H9 (cell line): ENCODE measurements around the gene GBP2. TPM values are rescaled to one million over a fixed set of nuclear protein-coding genes. Genes with fewer than 3 reads are reported as not detected.

Source experiments
- DNase-seq: peaks from one replicate; pipeline ENCODE4 v3.0.0-alpha.2; 2017
- H2AFZ ChIP-seq: one replicate; pipeline ENCODE4 v1.6.1; 2013; ENCODE audit warnings: mild to moderate bottlenecking, low read length, control low read depth, moderate library complexity
- H2AK5ac ChIP-seq: 2 replicates; pipeline ENCODE4 v1.6.1; 2013; ENCODE audit warnings: low read length, control low read depth, mixed read lengths; ENCODE audit not compliant: insufficient read length
- H2BK120ac ChIP-seq: one replicate; pipeline ENCODE4 v1.6.1; 2013; ENCODE audit warnings: low read depth, mild to moderate bottlenecking, low read length, control low read depth, inconsistent platforms; ENCODE audit not compliant: poor library complexity, severe bottlenecking
- H2BK12ac ChIP-seq: 2 replicates; pipeline ENCODE4 v1.6.1; 2013; ENCODE audit warnings: low read length, control low read depth, mixed read lengths, low read depth; ENCODE audit not compliant: insufficient read length
- H2BK15ac ChIP-seq: 2 replicates; pipeline ENCODE4 v1.6.1; 2013; ENCODE audit warnings: low read depth, low read length, control low read depth
- H2BK20ac ChIP-seq: one replicate; pipeline ENCODE4 v1.6.1; 2013; ENCODE audit warnings: low read depth, mild to moderate bottlenecking, low read length, control low read depth, inconsistent platforms; ENCODE audit not compliant: poor library complexity, severe bottlenecking
- H2BK5ac ChIP-seq: 2 replicates; pipeline ENCODE4 v1.6.1; 2013; ENCODE audit warnings: low read length, control low read depth, mixed read lengths; ENCODE audit not compliant: insufficient read length
- H3K14ac ChIP-seq: 2 replicates; pipeline ENCODE4 v1.6.1; 2013; ENCODE audit warnings: low read length, control low read depth; ENCODE audit not compliant: insufficient read depth
- H3K18ac ChIP-seq: 2 replicates; pipeline ENCODE4 v1.6.1; 2013; ENCODE audit warnings: low read depth, mild to moderate bottlenecking, mixed read lengths, low read length, control low read depth; ENCODE audit not compliant: insufficient read length
- H3K23ac ChIP-seq: 2 replicates; pipeline ENCODE4 v1.6.1; 2013; ENCODE audit warnings: low read length, control low read depth, mixed read lengths, low read depth; ENCODE audit not compliant: insufficient read length
- H3K23me2 ChIP-seq: 2 replicates; pipeline ENCODE4 v1.6.1; 2013; ENCODE audit warnings: low read depth, mild to moderate bottlenecking, mixed read lengths, low read length, control low read depth; ENCODE audit not compliant: insufficient read length, poor library complexity, severe bottlenecking
- H3K27ac ChIP-seq: 2 replicates; pipeline ENCODE4 v1.5.1; 2013; ENCODE audit warnings: low read length, control low read depth, mixed read lengths, low read depth; ENCODE audit not compliant: insufficient read length
- H3K27me3 ChIP-seq: 2 replicates; pipeline ENCODE4 v1.6.1; 2013; ENCODE audit warnings: low read length, control low read depth, inconsistent platforms; ENCODE audit not compliant: insufficient read depth
- H3K4ac ChIP-seq: 2 replicates; pipeline ENCODE4 v1.6.1; 2013; ENCODE audit warnings: low read depth, mild to moderate bottlenecking, control low read depth, inconsistent platforms, low read length, moderate library complexity
- H3K4me1 ChIP-seq: 2 replicates; pipeline ENCODE4 v1.6.1; 2013; ENCODE audit warnings: low read length, control low read depth, inconsistent platforms; ENCODE audit not compliant: insufficient read depth
- H3K4me2 ChIP-seq: 2 replicates; pipeline ENCODE4 v1.6.1; 2013; ENCODE audit warnings: low read length, control low read depth, mixed read lengths; ENCODE audit not compliant: insufficient read length, insufficient read depth
- H3K56ac ChIP-seq: 2 replicates; pipeline ENCODE4 v1.6.1; 2013; ENCODE audit warnings: low read depth, mild to moderate bottlenecking, mixed read lengths, low read length, control low read depth; ENCODE audit not compliant: insufficient read length
- H3K79me1 ChIP-seq: 2 replicates; pipeline ENCODE4 v1.6.1; 2013; ENCODE audit warnings: low read depth, mild to moderate bottlenecking, moderate library complexity, low read length, control low read depth, inconsistent platforms; ENCODE audit not compliant: insufficient read depth, poor library complexity, severe bottlenecking
- H3K79me2 ChIP-seq: 2 replicates; pipeline ENCODE4 v1.6.1; 2013; ENCODE audit warnings: low read length, control low read depth, inconsistent platforms; ENCODE audit not compliant: insufficient read depth
- H3K9ac ChIP-seq: 2 replicates; pipeline ENCODE4 v1.6.1; 2013; ENCODE audit warnings: low read length, control low read depth, mixed read lengths; ENCODE audit not compliant: insufficient read length; ENCODE audit errors: extremely low read depth
- H3K9me3 ChIP-seq: one replicate; pipeline ENCODE4 v1.6.1; 2013; ENCODE audit warnings: low read depth, low read length, inconsistent platforms; ENCODE audit not compliant: control insufficient read depth
- H3T11ph ChIP-seq: one replicate; pipeline ENCODE4 v1.6.1; 2013; ENCODE audit warnings: mild to moderate bottlenecking, low read length, control low read depth, inconsistent platforms
- H4K20me1 ChIP-seq: one replicate; pipeline ENCODE4 v1.6.1; 2013; ENCODE audit not compliant: control insufficient read depth, insufficient read length, insufficient read depth
- H4K5ac ChIP-seq: 2 replicates; pipeline ENCODE4 v1.6.1; 2013; ENCODE audit warnings: low read depth, mild to moderate bottlenecking, mixed read lengths, low read length, control low read depth; ENCODE audit not compliant: insufficient read length
- H4K8ac ChIP-seq: replicated peaks from 2 replicates; pipeline ENCODE4 v1.6.1; 2013; ENCODE audit warnings: low read length, control low read depth, mixed read lengths, low read depth; ENCODE audit not compliant: insufficient read length
- H4K91ac ChIP-seq: 2 replicates; pipeline ENCODE4 v1.6.1; 2013; ENCODE audit warnings: low read depth, mild to moderate bottlenecking, moderate library complexity, mixed read lengths, low read length, control low read depth; ENCODE audit not compliant: insufficient read length
- H3K27ac Mint-ChIP-seq, 3 experiments: 2 replicates in 2 of 3; 3 replicates in 1 of 3; pipeline ENCODE4 v1.8.0; 2020 to 2021; ENCODE audit warnings: mixed read lengths in 3 of 3, mild to moderate bottlenecking in 1 of 3, moderate library complexity in 1 of 3
- H3K27me3 Mint-ChIP-seq: 2 replicates; pipeline ENCODE4 v1.8.0; 2021; ENCODE audit warnings: low read depth, mild to moderate bottlenecking, moderate library complexity, mixed read lengths
- H3K36me3 Mint-ChIP-seq, 3 experiments: 2 replicates in 2 of 3; 3 replicates in 1 of 3; pipeline ENCODE4 v1.8.0; 2020 to 2021; ENCODE audit warnings: low read depth in 3 of 3, mixed read lengths in 3 of 3; ENCODE audit not compliant: insufficient read depth in 1 of 3
- H3K4me1 Mint-ChIP-seq, 2 experiments: 2 replicates each; pipeline ENCODE4 v1.8.0; 2020; ENCODE audit warnings: mixed read lengths in 2 of 2
- H3K4me3 Mint-ChIP-seq, 2 experiments: 2 replicates in 1 of 2; 3 replicates in 1 of 2; pipeline ENCODE4 v1.8.0; 2020 to 2021; ENCODE audit warnings: mild to moderate bottlenecking in 2 of 2, mixed read lengths in 2 of 2, moderate library complexity in 1 of 2
- H3K9me3 Mint-ChIP-seq, 2 experiments: 2 replicates in 1 of 2; 3 replicates in 1 of 2; pipeline ENCODE4 v1.8.0; 2020; ENCODE audit warnings: mild to moderate bottlenecking in 2 of 2, mixed read lengths in 2 of 2, moderate library complexity in 1 of 2
- CTCF ChIP-seq: fragments of 200-600 bp; sonication (generic); conservative IDR thresholded peaks from 3 replicates; pipeline ENCODE4 v1.8.0; 2021; ENCODE audit warnings: antibody characterized with exemption, mild to moderate bottlenecking
- WGBS: extraction: QIAGEN DNeasy Blood & Tissue Kit; methylation state at CpG from one replicate; pipeline ENCODE4 v1.1.7; 2013; ENCODE audit warnings: missing lambda C conversion rate, low lambda C conversion rate, mixed read lengths; ENCODE audit not compliant: insufficient read length; ENCODE audit errors: extremely low coverage; 5-methylcytosine and 5-hydroxymethylcytosine counted together
- total RNA-seq: library from RNA; stranded (reverse); gene quantifications from 2 replicates; pipeline ENCODE4 v1.2.1, GENCODE V29; 2021

The GBP2 gene
- total RNA-seq, 1 experiment from 2014 or later: not detected

- Histone ChIP-seq H2AK5ac (no peak overlapping the region), H3K18ac (no peak overlapping the region), H2BK5ac (no peak overlapping the region), H3K27ac (no peak overlapping the region), H4K20me1 (no peaks in the 10 kb centered on the region), H2BK12ac (no peak overlapping the region), H2AFZ (no peak overlapping the region), H3K27me3 (no peaks in the 10 kb centered on the region), H4K91ac (no peak overlapping the region), H2BK20ac (no peak overlapping the region), H3K79me2 (no peaks in the 10 kb centered on the region), H3K23ac (no peak overlapping the region), H3K4me1 (no peaks in the 10 kb centered on the region), H3T11ph (no peak overlapping the region), H3K4me2 (no peak overlapping the region), H2BK120ac (no peak overlapping the region), H2BK15ac (no peak overlapping the region), H3K23me2 (no peaks in the 10 kb centered on the region), H3K79me1 (no peaks in the 10 kb centered on the region), H3K56ac (no peak overlapping the region), H3K9ac (no peak overlapping the region), H4K8ac (no peak overlapping the region), H4K5ac (no peak overlapping the region), H3K14ac (no peak overlapping the region), H3K9me3 (no peaks in the 10 kb centered on the region), H3K4ac (no peak overlapping the region)
- no peak for TF ChIP-seq CTCF
- no peak for DNase-seq
- no CpG with 5 or more reads among the region's 3 CpGs for WGBS
- Mint-ChIP-seq H3K4me3 (no peak overlapping the region), H3K9me3 (no peaks in the 10 kb centered on the region), H3K4me1 (peaks cover 0 to 3% of the 10 kb centered on the region in 2 experiments; a peak in 1 of 4 replicates), H3K27me3 (no peaks in the 10 kb centered on the region), H3K36me3 (no peaks in the 10 kb centered on the region), H3K27ac (no peak overlapping the region)
Observed at GRCh38 chr1:89146721-89147120, 20.8 kb upstream of the GBP2 start.
